ENCODE measurements around the gene OPCML.

OPCML gene

GRCh38 chr11:133215596-133216230, 316.6 kb downstream of the OPCML start:
- no peak for TF ChIP-seq CTCF (IDR thresholded peaks at IDR 0.05; ENCODE audit: borderline replicate concordance, control extremely low read depth, extremely low read depth, insufficient read depth, missing control alignments)
- DNase-seq (ENCODE audit: low spot score), result no peak
- in situ Hi-C loops (cut with MboI; ENCODE audit: low sequenced_read_pairs, unreplicated experiment), result no loop called here

GRCh38 chr11:133214646-133215045, 317.7 kb downstream of the OPCML start:
- no peak for TF ChIP-seq CTCF (IDR thresholded peaks at IDR 0.05; ENCODE audit: borderline replicate concordance, control extremely low read depth, extremely low read depth, insufficient read depth, missing control alignments)
- in situ Hi-C loops (cut with MboI; ENCODE audit: low sequenced_read_pairs, unreplicated experiment), result no loop called here
- DNase-seq (ENCODE audit: low spot score), result no peak

- no peak for TF ChIP-seq CTCF (IDR thresholded peaks at IDR 0.05; ENCODE audit: borderline replicate concordance, control extremely low read depth, extremely low read depth, insufficient read depth, missing control alignments)
- in situ Hi-C loops (cut with MboI; ENCODE audit: low sequenced_read_pairs, unreplicated experiment), result no loop called here
Observed at GRCh38 chr11:133212201-133212600, 320.1 kb downstream of the OPCML start.

GRCh38 chr11:133207995-133208394, 324.3 kb downstream of the OPCML start:
- no peak for TF ChIP-seq CTCF (IDR thresholded peaks at IDR 0.05; ENCODE audit: borderline replicate concordance, control extremely low read depth, extremely low read depth, insufficient read depth, missing control alignments)

More at GRCh38 chr11:133212201-133212600, 320.1 kb downstream of the OPCML start:
- DNase-seq (ENCODE audit: low spot score), result no peak

GRCh38 chr11:133206313-133207005, 325.8 kb downstream of the OPCML start:
- no peak for DNase-seq (ENCODE audit: low spot score)
- in situ Hi-C loops (cut with MboI; ENCODE audit: low sequenced_read_pairs, unreplicated experiment), result no loop called here

More at GRCh38 chr11:133207995-133208394, 324.3 kb downstream of the OPCML start:
- in situ Hi-C loops (cut with MboI; ENCODE audit: low sequenced_read_pairs, unreplicated experiment), result no loop called here
- DNase-seq (ENCODE audit: low spot score), result no peak

GRCh38 chr11:133204158-133204557, 328.1 kb downstream of the OPCML start:
- TF ChIP-seq CTCF (IDR thresholded peaks at IDR 0.05; ENCODE audit: borderline replicate concordance, control extremely low read depth, extremely low read depth, insufficient read depth, missing control alignments), result no peak
- no peak for DNase-seq (ENCODE audit: low spot score)
- in situ Hi-C loops (cut with MboI; ENCODE audit: low sequenced_read_pairs, unreplicated experiment), result no loop called here

More at GRCh38 chr11:133206313-133207005, 325.8 kb downstream of the OPCML start:
- TF ChIP-seq CTCF (IDR thresholded peaks at IDR 0.05; ENCODE audit: borderline replicate concordance, control extremely low read depth, extremely low read depth, insufficient read depth, missing control alignments), result no peak
